Measurements from ENCODE around the gene RXRB. TPM values are rescaled to one million over a fixed set of nuclear protein-coding genes. Genes with fewer than 3 reads are reported as not detected.

RXRB gene
- total RNA-seq, 1 donor from 2014 or later, result 21.6 TPM

- intact Hi-C loops (cut with DNase I), result no loop called here
- Histone ChIP-seq H3K9me3 (no peaks in the 10 kb centered on the region), H3K4me1 (peaks cover 5 to 12% of the 10 kb centered on the region in 2 donors), H3K36me3 (peaks cover 0 to 11% of the 10 kb centered on the region in 2 donors), H3K27me3 (no peaks in the 10 kb centered on the region), H3K4me3 (no peak overlapping the region), H3K27ac (no peak overlapping the region)
- DNase-seq (ENCODE audit: low spot score in 2 of 2), result peak in 1 of 2 donors; percentile 39
- TF ChIP-seq CTCF (IDR thresholded peaks at IDR 0.05), result no peak
Observed at GRCh38 chr6:33211136-33211535, 10.7 kb upstream of the RXRB start.

- TF ChIP-seq CTCF (IDR thresholded peaks at IDR 0.05), result no peak
Observed at GRCh38 chr6:33209856-33210255, 9.4 kb upstream of the RXRB start.

GRCh38 chr6:33208091-33208967 is 7.9 kb upstream of the RXRB start, which contains the start of gene RING1:
Gene RING1, plus strand, starts transcription at chr6:33208500. Its CDS starts 323 bp downstream, at chr6:33208823.
- Histone ChIP-seq H3K4me1 (peaks cover under 1 to 20% of the 10 kb centered on the region in 2 donors), H3K27ac (peak within 1 kb of the TSS; percentile 94 to 95), H3K4me3 (peak within 1 kb of the TSS; percentile 84 to 88), H3K36me3 (peaks cover 4 to 18% of the 10 kb centered on the region in 2 donors), H3K9me3 (no peaks in the 10 kb centered on the region), H3K27me3 (no peaks in the 10 kb centered on the region)
- no peak for TF ChIP-seq CTCF (IDR thresholded peaks at IDR 0.05)
- intact Hi-C loops (cut with DNase I), result loop anchor here (1.0 to 5.0 kb wide), 5 partner anchors 8 to 204 kb away; partner anchors contain the start of genes KIFC1, PFDN6, PHF1 and RXRB
- DNase-seq (ENCODE audit: low spot score in 2 of 2), result peak; percentile 51 to 94

More at GRCh38 chr6:33209856-33210255, 9.4 kb upstream of the RXRB start:
- Histone ChIP-seq H3K27me3 (no peaks in the 10 kb centered on the region), H3K27ac (no peak overlapping the region), H3K4me3 (no peak overlapping the region), H3K4me1 (peaks cover 5 to 15% of the 10 kb centered on the region in 2 donors), H3K9me3 (no peaks in the 10 kb centered on the region), H3K36me3 (peaks cover 0 to 11% of the 10 kb centered on the region in 2 donors)
- DNase-seq (ENCODE audit: low spot score in 2 of 2), result peak in 1 of 2 donors; percentile 45
- intact Hi-C loops (cut with DNase I), result loop anchor here (5.0 kb wide), 2 partner anchors 182 to 202 kb away; partner anchors contain the start of genes KIFC1 and PHF1

- Histone ChIP-seq H3K4me1 (peaks cover 0 to 23% of the 10 kb centered on the region in 2 donors), H3K4me3 (peak overlapping the region; percentile 84 to 88), H3K9me3 (no peaks in the 10 kb centered on the region), H3K27ac (peak overlapping the region; percentile 94 to 95), H3K36me3 (peaks cover 12 to 25% of the 10 kb centered on the region in 2 donors), H3K27me3 (no peaks in the 10 kb centered on the region)
- intact Hi-C loops (cut with DNase I), result loop anchor here (1.0 to 5.0 kb wide), 5 partner anchors 7 to 205 kb away; partner anchors contain the start of genes KIFC1, PFDN6, PHF1 and RXRB
- no peak for TF ChIP-seq CTCF (IDR thresholded peaks at IDR 0.05)
- peak in 1 of 2 donors; percentile 82 for DNase-seq (ENCODE audit: low spot score in 2 of 2)
Observed at GRCh38 chr6:33207552-33208090, 7.2 kb upstream of the RXRB start.

GRCh38 chr6:33206864-33207551 is 6.5 kb upstream of the RXRB start:
- peak in 1 of 2 donors; percentile 65 for DNase-seq (ENCODE audit: low spot score in 2 of 2)
- peaks cover 0 to 29% of the 10 kb centered on the region in 2 donors for H3K4me1 ChIP-seq
- H3K27ac ChIP-seq, result peak overlapping the region in 1 of 2 donors; percentile 94

More at GRCh38 chr6:33206864-33207551, 6.5 kb upstream of the RXRB start:
- H3K4me3 ChIP-seq, result peak overlapping the region; percentile 84 to 88
- H3K27me3 ChIP-seq, result no peaks in the 10 kb centered on the region
- H3K9me3 ChIP-seq, result no peaks in the 10 kb centered on the region
- intact Hi-C loops (cut with DNase I), result loop anchor here (5.0 kb wide), 2 partner anchors 185 to 205 kb away; partner anchors contain the start of genes KIFC1 and PHF1
- no peak for TF ChIP-seq CTCF (IDR thresholded peaks at IDR 0.05)
- H3K36me3 ChIP-seq, result peaks cover 18 to 31% of the 10 kb centered on the region in 2 donors
